Measurements from ENCODE around the gene TFAP2E. TPM values are rescaled to one million over a fixed set of nuclear protein-coding genes. Genes with fewer than 3 reads are reported as not detected.

Gene TFAP2E
- total and polyA plus RNA-seq, 4 donors: 0.99 to 12.4 (median 4.7) TPM

DNA sequence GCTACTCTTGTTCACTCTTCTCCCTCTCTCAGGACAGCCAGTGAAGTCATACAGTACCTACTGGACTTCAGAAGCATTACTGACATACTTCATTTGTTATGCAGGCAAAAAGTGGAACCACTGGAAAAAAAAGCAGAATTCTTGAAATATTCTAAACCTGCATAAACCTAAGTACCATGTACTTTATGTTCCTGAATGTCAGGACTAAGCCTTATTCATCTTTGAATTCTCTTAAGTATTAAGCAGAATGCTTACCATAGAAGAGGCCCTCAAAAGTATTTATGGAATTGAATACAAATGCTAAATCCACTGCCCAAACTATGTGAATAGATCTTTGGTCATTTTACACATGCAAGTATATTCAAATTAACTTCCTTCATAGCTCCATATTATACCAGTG lies 60.4 kb downstream of the TFAP2E start:
- Histone ChIP-seq H3K27ac (ENCODE audit: low read depth, low read length) (no peak overlapping the region), H3K36me3 (ENCODE audit: control insufficient read depth, insufficient read depth, low read length) (peaks cover 28% of the 10 kb centered on the region), H3K9me3 (ENCODE audit: control insufficient read depth, insufficient read depth, low read length) (no peaks in the 10 kb centered on the region), H3K4me1 (ENCODE audit: control insufficient read depth, insufficient read depth, low read length) (no peaks in the 10 kb centered on the region), H3K27me3 (ENCODE audit: control insufficient read depth, insufficient read depth, low read length) (no peaks in the 10 kb centered on the region), H3K4me3 (ENCODE audit: low read depth, low read length) (no peak overlapping the region)
- no peak for DNase-seq (ENCODE audit: low read depth in 4 of 6, low spot score in 6 of 6)

GRCh38 chr1:35637401-35637809 lies 64.3 kb downstream of the TFAP2E start:
- Histone ChIP-seq H3K36me3 (ENCODE audit: control insufficient read depth, insufficient read depth, low read length) (peaks cover 19% of the 10 kb centered on the region), H3K27ac (ENCODE audit: low read depth, low read length) (no peak overlapping the region), H3K4me1 (ENCODE audit: control insufficient read depth, insufficient read depth, low read length) (peaks cover 7% of the 10 kb centered on the region), H3K4me3 (ENCODE audit: low read depth, low read length) (no peak overlapping the region), H3K27me3 (ENCODE audit: control insufficient read depth, insufficient read depth, low read length) (no peaks in the 10 kb centered on the region), H3K9me3 (ENCODE audit: control insufficient read depth, insufficient read depth, low read length) (no peaks in the 10 kb centered on the region)
- WGBS (ENCODE audit: insufficient coverage): no CpG with 5 or more reads among the region's 1 CpG
- DNase-seq (ENCODE audit: low read depth in 4 of 6, low spot score in 6 of 6): no peak

GRCh38 chr1:35640380-35641232 lies 67.5 kb downstream of the TFAP2E start:
- H3K4me1 ChIP-seq (ENCODE audit: control insufficient read depth, insufficient read depth, low read length): peaks cover 10% of the 10 kb centered on the region
- H3K27me3 ChIP-seq (ENCODE audit: control insufficient read depth, insufficient read depth, low read length): no peaks in the 10 kb centered on the region
- peak overlapping the region; percentile 92 for H3K27ac ChIP-seq (ENCODE audit: low read depth, low read length)
- DNase-seq (ENCODE audit: low read depth in 4 of 6, low spot score in 6 of 6): no peak
- WGBS (ENCODE audit: insufficient coverage): 26% methylated on average over 22 of the region's 29 CpGs
- H3K4me3 ChIP-seq (ENCODE audit: low read depth, low read length): peak overlapping the region; percentile 94
- H3K9me3 ChIP-seq (ENCODE audit: control insufficient read depth, insufficient read depth, low read length): no peaks in the 10 kb centered on the region
- no peaks in the 10 kb centered on the region for H3K36me3 ChIP-seq (ENCODE audit: control insufficient read depth, insufficient read depth, low read length)

GRCh38 chr1:35641233-35641866 lies 68.2 kb downstream of the TFAP2E start, which contains the start of gene PSMB2:
Gene PSMB2 (minus strand): TSS chr1:35641526. CDS start chr1:35641432, 94 bp downstream.
- peak within 1 kb of the TSS; percentile 94 for H3K4me3 ChIP-seq (ENCODE audit: low read depth, low read length)
- WGBS (ENCODE audit: insufficient coverage): under 1% methylated on average over 36 of the region's 43 CpGs
- no peaks in the 10 kb centered on the region for H3K36me3 ChIP-seq (ENCODE audit: control insufficient read depth, insufficient read depth, low read length)
- peak within 1 kb of the TSS; percentile 92 for H3K27ac ChIP-seq (ENCODE audit: low read depth, low read length)
- H3K9me3 ChIP-seq (ENCODE audit: control insufficient read depth, insufficient read depth, low read length): no peaks in the 10 kb centered on the region
- H3K4me1 ChIP-seq (ENCODE audit: control insufficient read depth, insufficient read depth, low read length): peaks cover 10% of the 10 kb centered on the region
- peaks cover 4% of the 10 kb centered on the region for H3K27me3 ChIP-seq (ENCODE audit: control insufficient read depth, insufficient read depth, low read length)
- DNase-seq (ENCODE audit: low read depth in 4 of 6, low spot score in 6 of 6): peak; percentile 95 to 99 (median 96)

DNA sequence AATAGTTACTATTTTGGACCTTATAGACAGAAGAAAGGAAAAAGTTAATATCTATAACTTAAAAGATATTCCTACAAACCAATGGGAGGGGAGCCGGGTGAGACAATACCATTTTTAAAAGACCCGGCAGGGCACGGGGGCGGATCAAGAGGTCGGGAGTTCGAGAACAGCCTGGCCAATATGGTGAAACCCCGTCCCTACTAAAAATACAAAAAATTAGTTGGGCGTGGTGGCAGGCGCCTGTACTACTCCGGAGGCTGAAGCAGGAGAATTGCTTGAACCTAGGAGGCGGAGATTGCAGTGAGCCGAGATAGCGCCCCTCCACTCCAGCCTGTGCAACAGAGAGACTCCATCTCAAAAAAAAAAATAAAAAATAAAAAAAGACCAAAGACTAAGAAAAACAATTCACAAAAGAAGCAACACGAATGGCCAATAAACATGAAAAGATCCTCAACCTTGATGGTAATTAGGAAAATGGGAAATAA lies 69.4 kb downstream of the TFAP2E start:
- Histone ChIP-seq H3K36me3 (ENCODE audit: control insufficient read depth, insufficient read depth, low read length) (no peaks in the 10 kb centered on the region), H3K9me3 (ENCODE audit: control insufficient read depth, insufficient read depth, low read length) (no peaks in the 10 kb centered on the region), H3K4me1 (ENCODE audit: control insufficient read depth, insufficient read depth, low read length) (peaks cover 10% of the 10 kb centered on the region), H3K27ac (ENCODE audit: low read depth, low read length) (peak overlapping the region; percentile 43), H3K27me3 (ENCODE audit: control insufficient read depth, insufficient read depth, low read length) (peaks cover 7% of the 10 kb centered on the region), H3K4me3 (ENCODE audit: low read depth, low read length) (peak overlapping the region; percentile 94)
- WGBS (ENCODE audit: insufficient coverage): 78% methylated on average over 6 of the region's 14 CpGs
- DNase-seq (ENCODE audit: low read depth in 4 of 6, low spot score in 6 of 6): no peak

- H3K27me3 ChIP-seq (ENCODE audit: control insufficient read depth, insufficient read depth, low read length): peaks cover 7% of the 10 kb centered on the region
- no peaks in the 10 kb centered on the region for H3K36me3 ChIP-seq (ENCODE audit: control insufficient read depth, insufficient read depth, low read length)
- no peaks in the 10 kb centered on the region for H3K9me3 ChIP-seq (ENCODE audit: control insufficient read depth, insufficient read depth, low read length)
- H3K27ac ChIP-seq (ENCODE audit: low read depth, low read length): no peak overlapping the region
- peaks cover 10% of the 10 kb centered on the region for H3K4me1 ChIP-seq (ENCODE audit: control insufficient read depth, insufficient read depth, low read length)
- no peak for DNase-seq (ENCODE audit: low read depth in 4 of 6, low spot score in 6 of 6)
- H3K4me3 ChIP-seq (ENCODE audit: low read depth, low read length): no peak overlapping the region
- no CpG with 5 or more reads among the region's 2 CpGs for WGBS (ENCODE audit: insufficient coverage)
These were observed 71.1 kb downstream of the TFAP2E start for GRCh38 chr1:35644204-35644603.

Other genes starting within 250 kb of the TFAP2E start
- 10 to 100 TPM; 57.0 to 67.0 TPM for gene KIAA0319L, start 15.9 kb upstream of the TFAP2E start, total RNA-seq
- gene KIAA0319L, start 15.9 kb upstream of the TFAP2E start, polyA plus RNA-seq (ENCODE audit: insufficient read length in 2 of 2): 10 to 100 TPM; 62.4 to 95.1 TPM
- 100 to 1,000 TPM in 1 of 2 donors, 10 to 100 TPM in 1; 39.9 to 130 TPM for gene NCDN, start 15.5 kb upstream of the TFAP2E start, total RNA-seq
- 100 to 1,000 TPM; 188 to 209 TPM for gene NCDN, start 15.5 kb upstream of the TFAP2E start, polyA plus RNA-seq (ENCODE audit: insufficient read length in 2 of 2)
- 10 to 100 TPM; 26.3 to 27.5 TPM for gene PSMB2, start 68.2 kb downstream of the TFAP2E start, total RNA-seq
- 10 to 100 TPM; 97.4 to 99.6 TPM for gene PSMB2, start 68.2 kb downstream of the TFAP2E start, polyA plus RNA-seq (ENCODE audit: insufficient read length in 2 of 2)
- gene C1orf216, start 145.6 kb downstream of the TFAP2E start, total RNA-seq: 10 to 100 TPM; 24.0 to 47.2 TPM
- 10 to 100 TPM; 65.0 to 67.0 TPM for gene C1orf216, start 145.6 kb downstream of the TFAP2E start, polyA plus RNA-seq (ENCODE audit: insufficient read length in 2 of 2)
- gene CLSPN, start 196.7 kb downstream of the TFAP2E start, total RNA-seq: 1 to 10 TPM; 7.3 to 9.3 TPM
- 1 to 10 TPM; 7.2 to 8.3 TPM for gene CLSPN, start 196.7 kb downstream of the TFAP2E start, polyA plus RNA-seq (ENCODE audit: insufficient read length in 2 of 2)
- 10 to 100 TPM; 18.7 to 22.2 TPM for gene AGO4, start 234.7 kb downstream of the TFAP2E start, total RNA-seq
- 10 to 100 TPM; 25.7 to 27.0 TPM for gene AGO4, start 234.7 kb downstream of the TFAP2E start, polyA plus RNA-seq (ENCODE audit: insufficient read length in 2 of 2)

All from spinal cord (tissue), 10 donors.